HUES64 (cell line): Measurements from ENCODE around the gene AGAP2.
"Not testable (repeated sequence)": the region's sequence is repeated elsewhere in the genome, so short reads cannot be mapped to it uniquely, and the experiment has no call there.

ENCODE experiments used
- H3K27ac ChIP-seq: 2 replicates; pipeline ENCODE4 v1.7.0; 2013; ENCODE audit warnings: low read depth, low read length, inconsistent platforms
- H3K27me3 ChIP-seq: 2 replicates; pipeline ENCODE4 v1.6.1; 2013; ENCODE audit warnings: mild to moderate bottlenecking, low read length; ENCODE audit not compliant: insufficient read depth
- H3K36me3 ChIP-seq: 2 replicates; pipeline ENCODE4 v1.6.1; 2013; ENCODE audit warnings: mild to moderate bottlenecking, low read length; ENCODE audit not compliant: insufficient read depth
- H3K4me1 ChIP-seq: 2 replicates; pipeline ENCODE4 v1.6.1; 2013; ENCODE audit warnings: mild to moderate bottlenecking, low read length, moderate library complexity; ENCODE audit not compliant: insufficient read depth
- H3K4me3 ChIP-seq: 2 replicates; pipeline ENCODE4 v1.5.1; 2013; ENCODE audit warnings: mild to moderate bottlenecking, low read length, moderate library complexity
- H3K9ac ChIP-seq: 2 replicates; pipeline ENCODE4 v1.6.1; 2013; ENCODE audit warnings: mild to moderate bottlenecking, low read depth, low read length
- H3K9me3 ChIP-seq: 2 replicates; pipeline ENCODE4 v1.6.1; 2013; ENCODE audit warnings: low read depth, low read length; ENCODE audit not compliant: insufficient read depth
- WGBS: fragments of 150-250, 120-280 bp; methylation state at CpG from one replicate; pipeline ENCODE4 v1.1.7; 2013; ENCODE audit warnings: missing lambda C conversion rate; 5-methylcytosine and 5-hydroxymethylcytosine counted together

AGAP2 gene

DNA sequence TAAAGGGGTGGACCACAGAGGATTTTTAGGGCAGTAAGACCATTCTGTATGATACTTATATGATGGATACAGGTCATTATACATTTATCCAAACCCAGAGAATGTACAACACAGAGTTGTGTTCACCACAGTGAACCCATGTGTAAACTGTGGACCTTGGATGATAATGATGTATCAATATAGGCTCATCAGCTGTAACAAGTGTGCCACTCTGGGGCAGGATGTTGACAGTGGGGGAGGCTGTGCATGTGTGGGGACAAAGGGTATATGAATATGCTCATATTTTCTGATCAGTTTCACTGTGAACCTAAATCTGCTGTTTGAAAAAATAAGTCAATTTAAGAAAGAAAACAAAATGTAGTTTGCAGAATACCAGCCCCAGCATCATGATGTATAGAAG is 58.8 kb downstream of the AGAP2 start:
- H3K4me3 ChIP-seq = no peak overlapping the region
- H3K9me3 ChIP-seq = no peaks in the 10 kb centered on the region
- H3K27ac ChIP-seq = no peak overlapping the region
- peaks cover 7% of the 10 kb centered on the region; the same call in 1 of the 2 replicates for H3K27me3 ChIP-seq
- no peak overlapping the region for H3K9ac ChIP-seq
- H3K36me3 ChIP-seq = no peaks in the 10 kb centered on the region
- no peaks in the 10 kb centered on the region for H3K4me1 ChIP-seq

DNA sequence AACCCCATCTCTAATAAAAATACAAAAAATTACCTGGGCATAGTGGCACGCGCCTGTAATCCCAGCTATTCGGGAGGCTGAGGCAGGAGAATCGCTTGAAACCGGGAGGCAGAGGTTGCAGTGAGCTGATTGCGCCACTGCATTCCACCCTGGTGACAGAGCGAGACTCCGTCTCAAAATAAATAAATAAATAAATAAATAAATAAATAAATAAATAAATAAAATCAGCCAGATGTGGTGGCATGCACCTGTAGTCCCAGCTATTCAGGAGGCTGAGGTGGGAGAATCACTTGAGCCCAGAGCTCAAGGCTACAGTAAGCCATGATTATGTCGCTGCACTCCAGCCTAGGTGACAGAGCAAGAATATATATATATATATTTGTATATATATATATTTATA is 60.6 kb downstream of the AGAP2 start:
- H3K27me3 ChIP-seq, H3K4me3 ChIP-seq, H3K4me1 ChIP-seq, H3K36me3 ChIP-seq, H3K9ac ChIP-seq, H3K9me3 ChIP-seq, H3K27ac ChIP-seq: not testable (repeated sequence)
- 86% methylated on average over 6 of the region's 9 CpGs for WGBS

DNA sequence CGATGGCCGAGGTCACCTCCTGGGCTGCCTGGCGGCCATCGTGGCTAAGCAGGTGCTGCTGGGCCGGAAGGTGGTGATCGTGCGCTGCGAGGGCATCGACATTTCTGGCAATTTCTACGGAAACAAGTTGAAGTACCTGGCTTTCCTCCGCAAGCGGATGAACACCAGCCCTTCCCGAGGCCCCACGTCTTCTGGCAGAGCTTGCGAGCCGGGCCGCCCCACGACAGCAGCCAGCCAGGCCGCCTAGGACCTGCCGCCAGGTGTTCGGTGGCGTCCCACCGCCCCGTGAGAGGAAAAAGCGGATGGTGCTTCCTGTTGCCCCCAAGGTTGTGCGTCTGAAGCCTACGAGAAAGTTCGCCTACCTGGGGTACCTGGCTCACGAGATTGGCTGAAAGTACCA is 63.9 kb downstream of the AGAP2 start:
- 95% methylated on average over 29 of the region's 29 CpGs for WGBS
- H3K9me3 ChIP-seq = peaks cover 3% of the 10 kb centered on the region; the same call in 1 of the 2 replicates

More for the DNA sequence above, 63.9 kb downstream of the AGAP2 start:
- Histone ChIP-seq H3K9ac (no peak overlapping the region), H3K27ac (no peak overlapping the region), H3K36me3 (no peaks in the 10 kb centered on the region), H3K27me3 (peaks cover 4% of the 10 kb centered on the region; the same call in 1 of the 2 replicates), H3K4me1 (no peaks in the 10 kb centered on the region), H3K4me3 (no peak overlapping the region)
